Activated CD8-positive, alpha-beta memory T cell treated with anti-CD3 and anti-CD28 coated beads for 4 hours (primary cell): ENCODE data around the gene NIT1.

Source experiments
- DNase-seq, 2 donors: peaks; one replicate each; pipeline ENCODE4 v3.0.0-alpha.2; 2020; ENCODE audit warnings: low read depth in 2 of 2

The NIT1 gene

DNA sequence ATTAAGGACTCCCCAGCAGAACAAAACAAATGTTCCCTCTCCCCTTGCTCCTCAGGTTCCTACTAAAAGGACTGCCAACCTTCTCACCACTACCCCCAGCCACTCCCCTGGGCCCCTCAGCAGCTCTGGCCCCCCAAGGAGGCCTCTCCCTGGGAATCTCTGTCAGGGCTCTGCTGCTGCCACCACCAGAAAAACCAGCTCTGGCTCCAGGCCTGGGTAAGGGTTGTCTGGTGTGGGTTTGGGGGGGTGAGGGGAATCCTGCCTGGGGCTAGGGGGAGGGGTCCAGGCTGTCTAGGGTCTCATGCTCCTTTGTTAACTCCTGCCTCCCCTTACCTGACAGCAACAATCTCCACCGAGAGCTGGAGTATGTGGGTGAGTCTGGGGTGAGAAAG is 33.3 kb upstream of the NIT1 start:
- DNase-seq: no peak

DNA sequence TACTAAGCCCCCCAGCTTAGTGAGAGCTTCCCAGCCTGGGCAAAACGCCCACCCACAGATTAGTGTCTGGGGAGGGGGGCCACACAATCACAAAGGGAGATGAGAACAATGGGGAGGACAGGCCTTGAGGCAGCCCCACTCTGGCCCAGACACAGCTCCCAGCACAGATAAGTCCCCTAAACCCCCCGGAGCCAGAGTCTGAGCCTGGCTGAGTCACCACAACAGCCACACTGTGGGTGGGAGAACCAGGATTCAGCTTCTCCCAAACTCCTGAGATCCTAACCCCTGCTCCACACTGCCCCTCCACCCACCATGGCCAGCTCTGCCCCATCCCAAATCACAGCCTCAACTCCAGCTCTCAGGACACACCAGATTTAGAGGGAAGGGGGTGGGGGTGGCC is 32.7 kb upstream of the NIT1 start:
- no peak for DNase-seq

DNA sequence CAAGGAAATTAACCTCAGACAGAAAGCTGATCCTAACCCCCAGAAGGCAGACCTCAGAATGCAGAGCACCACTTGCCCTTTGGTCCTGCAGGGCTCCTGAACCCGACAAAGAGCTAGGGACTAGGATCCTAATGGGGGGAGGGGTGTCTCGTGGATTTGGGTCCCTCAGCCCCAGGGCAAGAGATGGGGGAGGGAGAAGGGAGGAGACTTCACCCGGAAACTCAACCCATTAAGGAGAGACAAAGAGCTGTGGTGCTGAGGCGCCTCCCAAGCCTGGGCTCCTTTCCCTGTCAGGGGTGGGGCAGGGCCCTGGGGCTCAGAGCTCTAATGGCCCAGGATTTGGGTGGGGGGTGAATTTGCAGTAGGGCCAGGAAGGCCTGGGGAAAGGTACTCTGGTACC is 31.4 kb upstream of the NIT1 start:
- DNase-seq: no peak

DNA sequence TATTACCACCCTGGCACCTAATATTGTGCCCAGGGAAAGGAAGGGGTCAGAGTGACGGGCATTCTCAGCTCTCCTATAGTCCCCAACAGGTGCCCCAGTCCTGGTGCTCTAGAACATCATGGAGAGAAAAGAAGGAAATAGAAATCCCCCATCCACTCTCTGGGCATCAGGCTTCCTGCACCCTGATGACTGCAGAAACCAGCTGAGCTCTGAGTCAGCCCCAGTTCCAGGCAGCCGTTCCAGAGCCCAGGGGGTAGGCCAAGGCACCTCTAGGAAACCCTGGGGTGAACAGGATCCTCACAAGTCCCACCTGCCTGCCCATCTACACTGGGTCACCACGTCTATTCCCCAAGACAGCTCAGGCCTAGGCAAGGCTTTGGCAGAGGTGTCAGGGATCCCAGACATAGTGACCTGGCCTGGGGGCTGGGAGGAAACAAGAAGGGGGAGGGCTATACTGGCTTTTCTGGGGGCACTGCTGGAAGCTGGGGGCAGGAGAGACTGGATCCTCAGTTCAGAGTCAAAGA is 29.3 kb upstream of the NIT1 start:
- no peak for DNase-seq

DNA sequence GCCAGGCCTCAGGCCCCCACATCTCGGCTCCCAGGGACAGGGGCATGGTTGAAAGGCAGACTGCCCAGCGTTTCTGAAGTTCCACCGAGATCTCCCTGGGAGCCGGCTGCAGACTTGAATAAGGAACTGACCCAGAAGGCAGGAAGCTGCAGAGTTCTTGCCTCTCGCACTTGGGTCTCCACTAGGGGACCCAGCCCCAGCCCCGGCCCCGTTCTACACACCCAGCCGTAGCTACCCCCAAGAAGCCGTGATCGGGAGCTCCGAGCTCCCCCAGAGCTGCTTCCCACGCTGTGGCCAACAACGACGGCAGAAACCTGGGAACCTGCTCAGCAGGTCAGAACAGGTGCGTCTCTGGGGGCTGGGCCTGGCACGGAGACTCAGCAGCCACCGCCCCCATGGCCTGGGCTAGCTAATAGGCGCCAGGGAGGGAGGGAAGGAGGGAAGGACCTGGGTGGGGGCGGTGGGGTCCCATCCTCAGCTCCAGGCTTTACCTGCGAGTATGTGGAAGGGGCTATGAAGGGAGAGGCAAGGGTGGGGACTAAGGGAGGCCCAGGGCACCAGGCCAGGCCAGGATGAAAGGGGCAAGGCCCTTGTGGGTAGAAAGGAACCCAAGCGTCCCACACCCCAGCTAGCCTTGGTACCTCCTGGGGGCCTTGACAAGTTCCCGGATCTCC is 28.5 kb upstream of the NIT1 start, which contains the start of gene NECTIN4:
NECTIN4 (minus strand) TSS at position 308 of the 674 bp plus-strand sequence; CDS start at position 46, 262 bp downstream.
- DNase-seq: no peak

DNA sequence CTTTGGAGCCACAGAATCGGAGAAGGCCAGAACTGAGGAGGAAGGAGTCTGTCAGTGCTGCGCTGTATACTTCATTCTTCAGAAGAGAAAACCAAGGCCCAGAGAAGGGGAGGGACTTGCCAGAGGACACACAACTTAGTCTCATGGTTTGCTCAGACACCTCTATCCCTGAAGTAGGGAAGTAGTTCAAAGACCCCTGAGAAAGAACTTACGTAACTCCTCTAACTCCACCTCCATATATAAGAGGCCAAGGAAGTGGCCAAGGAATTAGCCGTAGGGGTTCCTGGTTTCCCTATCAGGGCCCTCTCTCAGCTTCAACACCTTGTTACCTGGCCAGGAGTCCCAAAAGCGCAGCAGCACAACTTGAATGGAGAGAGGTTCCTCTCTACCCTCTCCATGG is 28.0 kb upstream of the NIT1 start:
- no peak for DNase-seq

DNA sequence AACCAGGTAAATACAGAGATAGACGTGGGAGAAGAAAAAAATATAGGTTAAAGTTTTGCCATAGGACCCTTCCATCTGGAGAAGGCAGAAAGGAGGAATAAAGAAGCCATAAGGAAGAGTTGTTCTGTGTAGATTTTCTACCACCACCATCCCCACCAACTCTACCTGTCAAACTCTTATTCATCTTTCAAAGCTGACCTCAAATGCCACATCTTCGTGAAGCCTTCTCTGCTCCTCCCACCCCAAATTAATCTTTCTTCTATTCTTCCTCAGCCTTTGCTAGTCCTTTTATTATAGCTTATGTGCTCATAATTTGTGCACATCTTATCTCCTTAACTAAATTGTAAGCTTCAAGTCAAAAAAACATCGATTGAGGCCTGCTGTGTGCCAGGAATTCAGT is 27.3 kb upstream of the NIT1 start:
- no peak for DNase-seq

DNA sequence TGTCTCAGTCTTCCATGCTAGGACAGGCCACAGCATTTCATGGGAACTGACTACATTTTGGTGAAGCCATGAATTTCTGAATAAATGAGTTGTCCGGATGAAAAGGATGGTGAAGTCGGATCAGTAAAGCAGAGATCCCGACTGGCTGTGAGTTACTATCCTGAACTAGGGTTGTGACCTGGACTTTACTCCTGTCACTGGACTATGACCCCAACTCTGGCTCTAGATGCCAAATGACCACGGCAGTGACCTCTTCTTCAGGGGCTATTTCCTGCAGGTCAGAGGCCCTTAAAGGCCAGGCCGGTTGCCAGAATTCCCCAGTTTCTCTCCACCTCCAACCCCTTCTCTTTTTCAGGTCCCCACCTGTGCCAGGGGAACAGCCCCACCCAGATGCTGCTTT is 26.8 kb upstream of the NIT1 start:
- no peak for DNase-seq

DNA sequence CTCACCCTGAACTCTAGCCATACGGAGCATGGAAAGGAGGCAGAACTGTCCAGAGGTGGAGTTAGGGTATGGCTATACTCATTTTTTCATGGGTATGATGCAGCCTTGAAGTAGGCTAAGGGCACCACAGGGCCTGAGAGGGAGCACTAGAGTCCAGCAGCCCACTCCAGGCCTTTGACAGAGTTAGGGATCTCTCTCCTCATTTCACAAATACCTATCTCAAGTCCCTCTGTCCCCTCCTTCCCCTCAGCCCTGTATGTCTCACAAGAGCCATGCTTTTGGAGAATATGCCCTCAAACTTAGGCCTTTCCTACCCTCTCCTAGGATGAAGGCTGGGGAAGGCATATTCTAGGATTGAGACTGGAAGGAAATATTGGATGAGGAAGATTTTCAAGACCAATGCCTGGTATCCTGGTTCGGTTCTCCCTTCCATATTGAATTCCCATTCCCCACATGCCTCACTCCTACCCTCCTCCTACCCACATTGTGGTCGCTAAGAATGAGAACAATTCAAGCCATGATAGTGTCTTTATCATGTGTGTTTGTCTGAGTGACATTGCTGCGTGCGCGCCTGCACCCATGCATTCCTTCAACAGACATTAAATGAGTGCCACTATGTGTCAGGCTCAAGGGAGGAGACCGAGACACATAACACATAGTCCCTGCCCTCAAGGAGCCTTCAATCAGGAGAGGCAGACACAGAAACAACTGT is 26.0 kb upstream of the NIT1 start:
- no peak for DNase-seq

DNA sequence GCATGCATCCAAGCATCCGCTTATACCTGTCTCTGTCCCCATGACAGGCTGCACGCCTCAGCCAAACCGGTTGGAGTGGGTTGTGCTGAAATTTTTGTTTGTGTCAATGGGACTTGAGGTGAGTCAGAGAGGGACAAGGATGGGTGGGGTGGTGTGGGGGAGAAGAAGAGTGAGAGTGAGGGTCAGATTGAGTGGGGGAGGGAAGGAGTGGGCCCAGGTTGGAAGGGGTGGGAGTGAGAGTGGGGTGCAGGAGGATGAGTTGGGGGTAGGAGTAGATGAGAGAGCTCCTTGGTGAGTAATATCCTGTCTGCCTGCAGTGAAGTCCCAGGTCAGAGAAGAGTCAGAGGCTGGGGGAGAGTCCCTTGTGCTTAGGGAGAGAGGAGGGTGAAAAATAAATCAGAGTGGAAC is 25.3 kb upstream of the NIT1 start:
- peak; percentile 24 to 55 for DNase-seq

DNA sequence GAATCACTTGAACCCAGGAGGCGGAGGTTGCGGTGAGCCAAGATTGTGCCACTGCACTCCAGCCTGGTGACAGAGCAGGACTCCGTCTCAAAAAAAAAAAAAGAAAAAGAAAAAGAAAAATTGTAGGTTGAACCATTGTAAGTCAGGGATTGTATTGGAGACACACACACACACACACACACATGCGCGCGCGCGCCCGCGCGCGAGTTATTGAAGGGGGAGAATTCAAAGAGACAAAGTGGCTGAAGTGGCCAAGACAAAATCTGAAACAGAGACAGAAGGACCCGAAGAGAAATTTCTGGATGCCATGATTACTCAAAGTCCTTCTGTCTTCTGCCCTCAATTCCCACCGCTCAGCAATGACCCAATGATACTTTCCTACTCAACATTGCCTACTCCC is 23.4 kb upstream of the NIT1 start:
- DNase-seq: no peak

DNA sequence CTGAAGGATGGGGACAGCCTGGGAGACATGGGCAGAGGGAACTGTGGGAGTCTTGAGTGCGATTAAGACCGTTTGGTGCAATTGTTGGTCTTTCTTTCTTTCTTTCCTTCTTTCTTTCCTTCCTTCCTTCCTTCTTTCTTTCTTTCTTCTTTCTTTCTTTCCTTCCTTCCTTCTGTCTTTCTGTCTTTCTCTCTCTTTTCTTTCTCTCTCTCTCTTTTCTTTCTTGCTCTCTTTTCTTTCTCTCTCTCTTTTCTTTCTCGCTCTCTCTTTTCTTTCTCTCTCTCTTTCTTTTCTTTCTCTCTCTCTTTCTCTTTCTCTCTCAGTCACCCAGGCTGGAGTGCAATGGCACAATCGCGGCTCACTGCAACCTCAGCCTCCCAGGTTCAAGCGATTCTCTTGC is 22.7 kb upstream of the NIT1 start:
- no peak for DNase-seq

DNA sequence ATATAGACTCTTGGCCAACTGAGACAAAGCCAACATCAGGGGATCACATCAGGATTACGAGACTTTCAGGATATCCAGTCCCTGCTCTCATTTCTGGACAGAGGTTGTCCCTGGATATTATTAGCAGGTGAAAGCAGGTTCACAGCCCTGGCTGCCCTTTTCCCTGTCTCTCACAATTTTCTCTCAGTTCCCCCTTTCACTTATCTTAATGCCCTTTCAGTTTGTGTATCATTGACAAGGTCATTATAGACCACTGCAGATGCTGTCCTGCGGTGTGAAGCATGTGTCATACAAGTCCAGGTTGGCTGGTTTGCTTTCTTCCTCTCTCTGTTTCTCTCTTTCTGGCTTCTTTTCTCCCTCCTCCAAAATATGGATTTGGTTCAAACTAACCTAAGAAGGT is 21.9 kb upstream of the NIT1 start:
- DNase-seq: no peak

DNA sequence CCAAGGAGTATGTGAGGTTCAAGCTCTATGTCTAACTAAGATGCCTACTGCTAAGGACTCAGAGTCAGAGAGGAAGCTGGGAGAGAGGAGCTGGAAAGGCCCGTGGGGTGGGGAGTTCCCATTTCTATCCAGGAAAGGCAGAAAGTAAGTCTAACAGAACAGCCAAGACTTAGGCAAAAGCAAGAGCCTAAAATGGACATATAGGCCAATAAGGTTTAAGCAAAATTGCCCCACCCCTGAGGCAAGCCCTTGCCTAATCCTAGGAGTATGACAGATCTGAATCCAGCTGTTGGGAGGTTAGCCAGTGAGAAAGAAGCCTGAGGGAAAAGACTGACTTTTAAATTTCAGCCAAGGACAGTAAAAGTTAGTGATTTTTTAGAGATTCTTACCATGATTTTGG is 21.4 kb upstream of the NIT1 start:
- DNase-seq: no peak

DNA sequence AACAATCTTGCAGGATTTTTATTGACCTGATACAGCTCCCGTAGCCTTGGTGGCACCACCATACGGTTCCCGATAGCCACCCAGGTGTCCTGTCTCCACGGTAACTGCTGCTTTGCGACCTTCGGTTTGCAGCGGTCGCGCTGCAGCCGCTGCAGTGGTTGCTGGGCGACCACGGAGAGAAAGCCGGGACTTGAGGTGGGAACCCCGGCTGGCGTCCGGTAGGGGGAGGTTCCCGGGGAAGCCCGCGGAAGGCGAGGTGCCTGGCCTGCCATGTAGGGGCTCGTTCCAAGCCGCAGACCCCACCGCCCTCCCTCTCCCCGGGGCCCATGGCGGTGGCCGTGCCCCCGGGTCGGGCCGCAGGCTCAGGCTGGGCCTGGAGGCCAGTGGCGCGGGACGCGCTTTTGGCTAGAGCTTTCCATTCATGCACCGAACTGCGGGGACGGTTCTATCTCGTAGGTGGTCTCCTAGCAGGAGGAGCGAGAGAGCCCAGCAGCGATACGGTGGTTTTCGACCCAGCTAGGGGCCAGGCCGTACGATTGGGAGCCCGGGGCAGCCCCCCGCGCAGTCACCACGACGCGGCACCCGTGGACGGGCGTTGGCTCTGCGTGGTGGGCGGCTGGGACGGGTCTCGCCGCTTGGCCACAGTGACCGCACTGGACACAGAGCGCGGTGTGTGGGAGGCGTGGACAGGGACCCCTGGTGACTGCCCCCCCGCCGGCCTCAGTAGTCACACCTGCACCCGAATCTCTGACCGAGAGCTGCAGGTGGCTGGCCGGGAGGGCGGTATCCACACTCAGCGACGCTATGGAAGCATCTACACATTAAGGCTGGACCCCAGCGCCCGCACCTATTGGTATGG is 19.5 kb upstream of the NIT1 start, which contains the start of gene KLHDC9:
KLHDC9 (plus strand) TSS at position 152 of the 859 bp plus-strand sequence; CDS start at position 327, 175 bp downstream.
- peak; percentile 29 to 38 for DNase-seq

DNA sequence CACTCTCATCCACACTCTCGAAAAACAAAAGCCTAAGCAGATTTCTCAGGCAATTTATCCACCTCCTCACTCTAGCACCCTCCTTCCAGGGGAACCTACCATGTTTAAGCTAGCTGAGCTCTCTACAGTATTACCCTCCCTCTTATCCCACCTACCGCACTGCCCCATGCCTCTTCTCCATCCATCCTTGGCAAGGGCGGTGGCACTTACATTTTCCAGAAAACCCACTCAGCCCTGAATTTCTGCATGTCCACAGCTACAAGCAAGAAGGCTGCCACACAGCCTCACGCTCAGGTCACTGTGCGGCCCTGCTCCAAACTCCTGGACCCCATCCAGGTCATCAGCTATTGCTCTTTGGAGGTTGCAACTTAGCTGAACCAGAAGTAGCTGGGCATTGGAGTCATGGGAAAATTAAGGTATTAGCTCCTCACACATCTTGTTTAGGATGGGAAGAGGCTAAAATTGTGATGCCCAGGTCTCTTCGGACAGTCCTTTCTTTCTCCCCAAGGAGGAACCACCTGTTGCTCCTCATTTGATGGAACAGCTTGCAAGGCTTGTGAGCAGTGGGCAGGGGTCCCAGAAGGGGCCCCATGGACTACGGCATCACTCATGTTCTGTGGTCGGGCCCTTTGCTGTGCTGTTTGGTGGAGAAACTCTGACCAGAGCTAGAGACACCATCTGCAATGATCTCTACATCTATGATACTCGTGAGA is 18.7 kb upstream of the NIT1 start:
- DNase-seq: no peak

DNA sequence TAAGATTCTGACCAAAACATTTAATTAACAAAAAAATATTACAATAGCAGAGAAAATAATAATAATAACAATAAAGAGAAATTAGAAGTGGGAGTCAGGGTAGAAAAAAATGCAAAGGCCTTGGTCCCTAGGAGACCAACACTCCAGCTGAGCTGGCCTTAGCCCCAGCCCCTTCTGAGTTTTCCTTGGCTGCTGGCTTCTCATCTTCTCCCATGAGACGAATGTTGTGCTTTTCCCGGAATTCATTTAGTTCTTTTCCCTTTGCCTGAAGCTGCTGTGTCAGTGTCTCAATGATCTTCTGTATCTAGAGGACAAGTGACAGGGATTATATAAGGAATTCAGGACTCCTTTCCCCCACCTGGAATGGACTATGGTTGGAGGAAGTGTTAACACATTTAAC is 17.3 kb upstream of the NIT1 start:
- DNase-seq: no peak

DNA sequence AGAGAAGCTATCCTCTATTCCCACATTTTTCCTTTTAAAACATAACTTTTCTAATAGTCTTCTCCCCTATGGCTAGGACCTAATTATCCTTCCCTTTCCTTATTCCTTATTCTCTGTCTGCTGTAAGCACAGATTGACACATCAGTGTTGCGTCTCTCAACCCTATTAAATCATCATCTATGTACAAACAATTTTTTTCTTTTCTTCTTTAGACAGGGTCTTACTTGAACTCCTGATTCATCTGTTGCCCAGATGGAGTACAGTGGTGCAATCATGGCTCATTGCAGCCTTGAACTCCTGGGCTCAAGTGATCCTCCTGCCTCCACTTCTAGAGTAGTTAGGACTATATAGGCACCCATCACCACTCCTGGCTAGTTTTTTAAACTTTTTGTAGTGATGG is 11.5 kb upstream of the NIT1 start:
- DNase-seq: no peak

DNA sequence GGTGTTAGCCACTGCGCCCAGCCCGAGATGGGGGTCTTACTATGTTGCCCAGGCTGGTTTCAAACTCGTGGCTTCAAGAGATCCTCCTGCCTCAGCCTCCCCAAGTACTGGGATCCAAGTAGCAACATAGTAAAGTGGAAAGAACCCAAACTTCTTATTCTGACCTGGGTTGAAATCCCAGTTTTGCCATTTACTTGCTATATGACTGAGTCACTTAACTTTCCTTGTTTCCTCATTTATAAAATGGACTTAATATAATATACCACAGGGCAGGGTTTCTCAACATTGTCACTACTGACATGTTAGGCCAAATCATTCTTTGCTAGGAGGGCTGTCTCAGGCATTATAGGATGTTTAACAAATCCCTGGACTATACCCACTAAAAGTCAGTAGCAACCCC is 6.8 kb upstream of the NIT1 start:
- DNase-seq: no peak

DNA sequence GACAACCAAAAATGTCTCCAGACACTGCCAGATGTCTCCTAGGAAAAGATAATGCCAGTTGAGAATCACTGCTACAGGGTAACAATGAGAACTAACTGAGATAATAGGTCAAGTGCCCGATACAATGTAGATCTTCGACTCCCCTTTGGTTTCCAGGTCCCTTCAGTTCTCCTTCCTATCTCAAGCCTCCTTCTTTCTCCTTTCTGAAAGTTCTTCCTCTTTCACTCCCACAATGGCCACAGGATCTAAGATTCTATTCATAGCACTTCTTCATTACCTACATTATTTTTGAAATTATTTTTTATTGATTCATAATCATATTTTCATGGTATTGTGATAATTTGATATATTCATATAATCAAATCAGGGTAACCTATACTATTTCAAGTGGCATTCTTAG is 6.4 kb upstream of the NIT1 start:
- no peak for DNase-seq

DNA sequence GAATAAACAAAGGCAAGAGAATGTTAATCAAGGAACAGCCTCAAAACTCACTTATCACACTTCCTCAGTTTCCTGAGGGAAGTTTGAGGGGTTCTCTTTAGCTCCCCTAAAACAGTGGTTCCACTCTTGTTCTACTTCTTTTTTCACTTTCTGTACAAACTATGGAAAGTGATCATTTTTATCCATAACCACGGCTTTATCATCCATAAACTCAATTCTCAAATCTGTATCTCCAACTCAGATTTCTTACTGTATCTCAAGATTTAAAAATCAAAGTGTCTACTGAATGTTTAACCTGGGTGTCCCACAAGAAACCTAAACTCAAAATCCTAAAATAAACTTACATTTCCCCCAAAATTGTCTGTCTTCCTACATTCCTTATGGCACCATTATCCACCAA is 4.0 kb upstream of the NIT1 start:
- DNase-seq: no peak

DNA sequence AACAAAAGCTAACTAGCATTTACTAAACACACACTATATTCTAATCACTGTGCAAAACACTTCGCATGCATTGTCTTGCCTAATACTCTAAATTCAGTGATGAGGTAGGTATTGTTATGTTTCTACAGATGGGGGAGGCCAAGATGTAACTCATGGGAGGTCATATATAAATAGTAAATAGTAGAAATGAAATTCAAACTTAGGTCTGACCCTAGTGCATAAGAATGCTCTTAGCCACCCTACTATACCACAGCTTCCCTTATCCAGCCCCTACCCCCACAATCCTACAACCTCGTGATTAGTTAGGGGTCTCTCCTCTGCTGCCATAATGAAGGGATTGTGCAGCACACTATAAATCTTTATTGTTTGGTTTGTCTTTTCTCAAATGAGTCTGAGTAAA is 3.3 kb upstream of the NIT1 start:
- DNase-seq: no peak
